ENCODE results near the gene GUCA1C. TPM values are rescaled to one million over a fixed set of nuclear protein-coding genes. Genes with fewer than 3 reads are reported as not detected.

The GUCA1C gene
- total and polyA plus RNA-seq, 9 of the 15 experiments (the other 6 are each of a cell fraction or from before 2014, with no cell fraction given) = not detected

DNA sequence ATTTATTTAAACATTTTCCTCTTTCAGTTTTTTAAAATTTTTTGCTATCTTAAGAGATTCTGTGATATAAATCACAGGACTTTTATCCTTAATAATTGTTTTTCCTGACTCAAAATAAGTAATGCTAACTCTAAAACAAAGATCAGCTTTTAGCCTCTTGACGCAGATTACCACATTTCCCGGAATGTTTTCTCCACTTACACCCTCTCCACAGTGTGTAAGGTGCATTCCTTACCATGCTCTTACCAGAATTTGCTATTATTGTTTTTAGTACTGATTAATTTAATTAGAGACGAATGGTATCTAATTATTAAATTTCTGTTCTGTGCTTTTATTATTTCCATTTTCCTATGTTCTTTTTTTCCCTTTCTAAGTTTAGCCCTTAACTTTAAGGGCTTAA lies 34.8 kb downstream of the GUCA1C start:
- no peak overlapping the region for H3K27ac ChIP-seq (ENCODE audit: extremely low read depth, low read depth, low read length)
- no peak overlapping the region for H3K4me3 ChIP-seq
- H3K79me2 ChIP-seq (ENCODE audit: control insufficient read depth, insufficient read depth, low read length) = no peaks in the 10 kb centered on the region
- no peak overlapping the region for H2AFZ ChIP-seq (ENCODE audit: low read depth, low read length)
- no peak for FAIRE-seq
- H3K4me1 ChIP-seq (replicated peaks in 1 of 2; ENCODE audit: control insufficient read depth in 2 of 2, insufficient read depth in 2 of 2, low read length in 2 of 2) = no peaks in the 10 kb centered on the region
- intact Hi-C loops (cut with micrococcal nuclease) (no loop called here), in situ Hi-C loops (cut with MboI) (loop anchor here (25.0 kb wide), 1 partner anchor 432 kb away; no protein-coding TSS in a partner anchor)
- H3K9ac ChIP-seq (ENCODE audit: insufficient read depth in 1 of 2, low read depth in 2 of 2, low read length in 2 of 2) = no peak overlapping the region
- 0% methylated on average over 3 of the region's 3 CpGs for WGBS (ENCODE audit: insufficient coverage, low coverage, missing lambda C conversion rate)
- POLR2A ChIA-PET = no interaction called here
- BruUV-seq (replicated peaks) = no TSS peak
- no peaks in the 10 kb centered on the region for H3K9me1 ChIP-seq (ENCODE audit: control insufficient read depth, insufficient read depth, low read length)
- no peaks in the 10 kb centered on the region for H4K20me1 ChIP-seq (replicated peaks; ENCODE audit: control insufficient read depth, insufficient read depth, low read length)
- H3K9me3 ChIP-seq (replicated peaks; ENCODE audit: control insufficient read depth, insufficient read depth, low read depth, low read length) = no peaks in the 10 kb centered on the region
- DNase-seq (ENCODE audit: extremely low read depth in 1 of 4, low spot score in 3 of 4) = no peak
- H3K27me3 ChIP-seq (ENCODE audit: control insufficient read depth in 2 of 2, insufficient read depth in 2 of 2, low read length in 2 of 2) = no peaks in the 10 kb centered on the region
- CTCF ChIA-PET (ENCODE audit: low intra/inter-chr PET ratio) = no interaction called here
- H3K4me2 ChIP-seq (ENCODE audit: insufficient read depth, low read length) = no peak overlapping the region
- TF ChIP-seq RBFOX2 (IDR thresholded peaks at IDR 0.05; ENCODE audit: low read depth, low read length) = no peak
- TF ChIP-seq HMGXB4 (CRISPR knock-in tag; IDR thresholded peaks at IDR 0.05) = no peak
- TF ChIP-seq TGIF2 (CRISPR knock-in tag; IDR thresholded peaks at IDR 0.05) = no peak
- no peak for TF ChIP-seq CBX1 (IDR thresholded peaks at IDR 0.05; ENCODE audit: low read depth)
- TF ChIP-seq SREBF2 (CRISPR knock-in tag; IDR thresholded peaks at IDR 0.05) = no peak
- TF ChIP-seq, protein P1, sequence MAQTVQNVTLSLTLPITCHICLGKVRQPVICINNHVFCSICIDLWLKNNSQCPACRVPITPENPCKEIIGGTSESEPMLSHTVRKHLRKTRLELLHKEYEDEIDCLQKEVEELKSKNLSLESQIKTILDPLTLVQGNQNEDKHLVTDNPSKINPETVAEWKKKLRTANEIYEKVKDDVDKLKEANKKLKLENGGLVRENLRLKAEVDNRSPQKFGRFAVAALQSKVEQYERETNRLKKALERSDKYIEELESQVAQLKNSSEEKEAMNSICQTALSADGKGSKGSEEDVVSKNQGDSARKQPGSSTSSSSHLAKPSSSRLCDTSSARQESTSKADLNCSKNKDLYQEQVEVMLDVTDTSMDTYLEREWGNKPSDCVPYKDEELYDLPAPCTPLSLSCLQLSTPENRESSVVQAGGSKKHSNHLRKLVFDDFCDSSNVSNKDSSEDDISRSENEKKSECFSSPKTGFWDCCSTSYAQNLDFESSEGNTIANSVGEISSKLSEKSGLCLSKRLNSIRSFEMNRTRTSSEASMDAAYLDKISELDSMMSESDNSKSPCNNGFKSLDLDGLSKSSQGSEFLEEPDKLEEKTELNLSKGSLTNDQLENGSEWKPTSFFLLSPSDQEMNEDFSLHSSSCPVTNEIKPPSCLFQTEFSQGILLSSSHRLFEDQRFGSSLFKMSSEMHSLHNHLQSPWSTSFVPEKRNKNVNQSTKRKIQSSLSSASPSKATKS (CRISPR knock-in tag; IDR thresholded peaks at IDR 0.05) = no peak
- no peak for ATAC-seq
- H3K36me3 ChIP-seq (ENCODE audit: control insufficient read depth, insufficient read depth, low read length) = no peaks in the 10 kb centered on the region

Data from K562 (cell line).